Aorta (tissue), 5 donors: ENCODE results near the gene KIAA1210. TPM values are rescaled to one million over a fixed set of nuclear protein-coding genes. Genes with fewer than 3 reads are reported as not detected.

Experiments
- ATAC-seq: fragments of 200-7000 bp; cut with Tn5 transposase; one replicate; pipeline ENCODE4 v1.9.1; 2022; ENCODE audit warnings: moderate library complexity; ENCODE audit not compliant: low FRiP score
- DNase-seq, 2 donors: peaks; one replicate each; pipeline ENCODE4 v3.0.0-alpha.2; 2020
- H3K27ac ChIP-seq, 2 donors: one replicate each; pipeline ENCODE4 v1.5.1; 2013; ENCODE audit warnings: low read length in 2 of 2, mild to moderate bottlenecking in 2 of 2, moderate library complexity in 2 of 2, control low read depth in 1 of 2, inconsistent platforms in 1 of 2, low read depth in 1 of 2
- H3K27me3 ChIP-seq, 2 donors: one replicate each; pipeline ENCODE4 v1.6.1; 2013; ENCODE audit warnings: control low read depth in 1 of 2, low read length in 1 of 2, mild to moderate bottlenecking in 1 of 2, moderate library complexity in 1 of 2; ENCODE audit not compliant: insufficient read depth in 2 of 2, control insufficient read depth in 1 of 2
- H3K36me3 ChIP-seq, 2 donors: one replicate each; pipeline ENCODE4 v1.6.1; 2013; ENCODE audit warnings: control low read depth in 1 of 2, low read length in 1 of 2, mild to moderate bottlenecking in 1 of 2; ENCODE audit not compliant: insufficient read depth in 2 of 2, control insufficient read depth in 1 of 2
- H3K4me1 ChIP-seq, 2 donors: one replicate each; pipeline ENCODE4 v1.6.1; 2013; ENCODE audit warnings: low read length in 2 of 2, control low read depth in 1 of 2, mild to moderate bottlenecking in 1 of 2, moderate library complexity in 1 of 2; ENCODE audit not compliant: insufficient read depth in 2 of 2, control insufficient read depth in 1 of 2
- H3K4me3 ChIP-seq, 2 donors: one replicate each; pipeline ENCODE4 v1.5.1; 2013; ENCODE audit warnings: low read length in 2 of 2, control low read depth in 1 of 2, mild to moderate bottlenecking in 1 of 2
- H3K9me3 ChIP-seq: one replicate; pipeline ENCODE4 v1.6.1; 2013; ENCODE audit warnings: mild to moderate bottlenecking, low read length; ENCODE audit not compliant: control insufficient read depth
- WGBS, 2 donors: extraction: QIAGEN DNeasy Blood & Tissue Kit; methylation state at CpG; one replicate each; pipeline ENCODE4 v1.1.7; 2013; 5-methylcytosine and 5-hydroxymethylcytosine counted together
- intact Hi-C, 2 donors: fragments of 100-400 bp; cut with DNase I; formaldehyde crosslinking; loops; one replicate each; pipeline versions ENCODE4 v1.14.2 to v1.15.0; 2022
- long read RNA-seq, 2 donors: library from polyadenylated mRNA; unstranded; transcript quantifications; one replicate each; pipeline ENCODE4 v2.0.0, GENCODE V29; 2020 to 2021
- polyA plus RNA-seq, 2 donors: library from polyadenylated mRNA; stranded (reverse); fragments of 200-250 nt; gene quantifications; one replicate each; pipeline ENCODE4 v1.2.3, GENCODE V29; 2013
- total RNA-seq, 2 donors: library from RNA; stranded (reverse); fragmentation: NEBNext Ultra II Directional; extraction: Animal tissue kit (Norgen Biotek cat#: 25700); gene quantifications; one replicate each; pipeline ENCODE4 v1.2.1, GENCODE V29; 2021
- donor health status: healthy with polysubstance abuse.
- donor health status: Bipolar disorder and iron deficiency.
- donor health status: DM: no; HTN: no; CAD: no.
- donor health status: DM: no; HTN: no; CAD: no.
- donor health status: DM: yes; HTN: yes; CAD: no.

Gene KIAA1210
- total RNA-seq = not detected
- not detected for polyA plus RNA-seq
- long read RNA-seq, donor 1 = 0 reads
- long read RNA-seq, donor 2 = 0 reads

DNA sequence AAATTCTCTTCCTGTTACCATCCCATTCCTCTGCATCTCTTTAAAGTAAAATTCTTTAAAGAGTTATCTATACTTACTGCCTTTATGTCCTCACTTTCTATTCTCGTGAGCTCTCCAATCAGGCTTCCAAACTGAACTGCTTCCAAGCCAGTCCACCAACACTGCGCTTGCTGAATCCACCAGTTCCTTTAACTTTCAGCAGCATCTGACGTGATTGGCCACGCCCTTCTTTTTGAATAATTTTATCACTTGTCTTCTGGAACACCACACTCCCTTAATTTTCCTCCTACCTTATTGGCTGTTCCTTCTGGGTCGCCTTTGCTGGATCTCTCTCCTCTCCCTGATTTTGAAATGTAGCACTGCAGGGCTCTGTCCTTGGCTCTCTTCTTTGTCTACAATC lies at the start of gene KIAA1210:
Gene KIAA1210, minus strand, starts transcription at position 163 of the 400 bp plus-strand sequence. CDS start 4,170 bp downstream, outside the sequence.
- no peaks in the 10 kb centered on the region for H3K36me3 ChIP-seq
- no peak for DNase-seq
- intact Hi-C loops = no loop called here
- no peak for ATAC-seq
- H3K27ac ChIP-seq = no peak within 1 kb of the TSS
- 37 to 70% methylated on average over 5 of the region's 5 CpGs for WGBS, 2 donors
- H3K4me3 ChIP-seq = no peak within 1 kb of the TSS
- H3K27me3 ChIP-seq = no peaks in the 10 kb centered on the region
- H3K4me1 ChIP-seq = no peaks in the 10 kb centered on the region
- no peaks in the 10 kb centered on the region for H3K9me3 ChIP-seq

DNA sequence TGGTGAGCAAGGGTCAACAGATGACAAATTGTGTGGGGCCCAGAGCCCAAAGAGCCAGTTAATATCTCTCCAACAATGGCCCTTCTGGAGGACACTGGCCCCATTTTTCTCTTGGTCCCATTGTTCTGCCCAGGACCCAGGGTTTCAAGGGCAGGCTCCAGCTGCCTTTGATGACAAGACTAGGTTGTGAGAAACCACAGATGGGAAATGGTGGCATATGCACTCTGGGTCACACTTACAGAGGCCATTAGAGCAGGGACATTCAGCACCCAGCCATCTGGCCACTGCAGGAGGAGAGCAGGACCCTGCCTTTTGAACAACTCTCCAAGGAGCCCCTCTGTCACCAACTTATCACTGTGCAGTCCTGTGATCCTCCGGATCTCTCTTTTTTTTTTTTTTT lies 49.7 kb upstream of the KIAA1210 start:
- intact Hi-C loops = no loop called here
- no peaks in the 10 kb centered on the region for H3K27me3 ChIP-seq
- WGBS, 2 donors = 76 to 91% methylated on average over 1 of the region's 1 CpG
- no peak for DNase-seq
- no peak for ATAC-seq
- no peak overlapping the region for H3K4me3 ChIP-seq
- no peaks in the 10 kb centered on the region for H3K9me3 ChIP-seq
- no peaks in the 10 kb centered on the region for H3K36me3 ChIP-seq
- no peaks in the 10 kb centered on the region for H3K4me1 ChIP-seq
- no peak overlapping the region for H3K27ac ChIP-seq

DNA sequence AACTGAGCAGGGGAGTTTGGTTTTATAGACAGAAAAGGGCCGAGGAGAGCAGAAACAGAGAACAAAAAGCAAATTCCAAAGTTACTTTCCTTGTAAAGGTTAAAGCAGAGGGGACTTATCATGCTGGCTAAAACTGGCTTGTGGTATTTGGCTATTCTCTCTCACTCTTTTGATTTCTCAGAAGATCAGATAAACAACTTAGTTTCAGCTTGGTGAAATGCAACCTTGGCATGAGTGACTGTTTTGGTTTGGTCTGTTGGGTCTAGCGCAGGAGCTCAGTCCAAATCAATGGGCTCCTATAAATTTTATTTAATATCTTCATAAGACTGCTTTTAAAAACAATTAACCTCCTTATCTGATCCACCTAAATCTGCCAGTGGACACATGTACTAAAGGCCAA lies 47.3 kb upstream of the KIAA1210 start:
- no peak for ATAC-seq
- Histone ChIP-seq H3K4me1 (no peaks in the 10 kb centered on the region), H3K9me3 (no peaks in the 10 kb centered on the region), H3K4me3 (no peak overlapping the region), H3K36me3 (no peaks in the 10 kb centered on the region), H3K27ac (no peak overlapping the region), H3K27me3 (no peaks in the 10 kb centered on the region)
- 26 to 29% methylated on average over 2 of the region's 2 CpGs for WGBS, 2 donors
- intact Hi-C loops = no loop called here
- no peak for DNase-seq

DNA sequence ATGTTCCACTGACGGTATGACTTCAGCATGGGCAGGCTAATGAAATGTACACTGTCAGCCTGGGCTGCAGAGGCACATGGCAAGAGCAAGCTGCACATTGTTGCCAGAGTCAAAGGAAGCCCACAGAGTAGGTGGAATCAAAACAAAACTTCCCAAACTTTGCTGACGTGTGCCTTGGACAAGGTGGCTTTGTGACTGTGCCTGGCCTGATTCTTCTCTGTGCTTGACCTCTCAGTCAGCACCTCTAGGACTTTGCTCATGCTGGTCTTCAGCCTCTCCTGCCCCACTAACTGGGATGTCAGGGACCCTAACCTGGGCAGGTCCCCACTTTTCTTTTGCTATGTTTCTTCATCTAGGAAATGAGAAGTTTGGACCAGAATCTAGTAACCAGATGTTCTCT lies 40.5 kb upstream of the KIAA1210 start:
- Histone ChIP-seq H3K4me3 (no peak overlapping the region), H3K4me1 (no peaks in the 10 kb centered on the region), H3K27ac (no peak overlapping the region), H3K27me3 (no peaks in the 10 kb centered on the region), H3K9me3 (no peaks in the 10 kb centered on the region), H3K36me3 (no peaks in the 10 kb centered on the region)
- 16 to 17% methylated on average over 2 of the region's 2 CpGs for WGBS, 2 donors
- intact Hi-C loops = no loop called here
- no peak for DNase-seq
- ATAC-seq = no peak

DNA sequence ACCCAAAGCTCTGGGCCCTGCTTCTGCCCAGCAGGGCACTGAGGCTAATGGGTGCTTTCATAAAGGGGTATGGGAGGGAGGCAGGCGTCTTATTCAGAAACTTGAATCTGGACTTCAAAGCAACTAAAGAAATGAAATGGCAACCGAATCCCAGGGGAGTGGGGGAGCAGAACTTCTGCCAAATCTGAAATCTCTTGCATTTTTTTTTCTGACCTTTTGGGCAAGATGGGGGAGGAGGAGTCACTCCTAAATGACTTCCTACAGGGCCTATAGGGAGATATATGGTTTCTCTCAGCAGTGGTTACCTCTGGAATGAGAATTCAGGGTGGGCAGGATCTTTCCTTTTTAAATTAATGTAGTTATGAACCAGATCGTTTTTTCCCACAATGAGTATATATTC lies 30.6 kb upstream of the KIAA1210 start:
- H3K9me3 ChIP-seq = no peaks in the 10 kb centered on the region
- WGBS, 2 donors = 26 to 44% methylated on average over 3 of the region's 3 CpGs
- no peaks in the 10 kb centered on the region for H3K27me3 ChIP-seq
- H3K4me3 ChIP-seq = no peak overlapping the region
- intact Hi-C loops = no loop called here
- H3K36me3 ChIP-seq = no peaks in the 10 kb centered on the region
- ATAC-seq (no peak), DNase-seq (no peak)
- no peak overlapping the region for H3K27ac ChIP-seq
- H3K4me1 ChIP-seq = no peaks in the 10 kb centered on the region

DNA sequence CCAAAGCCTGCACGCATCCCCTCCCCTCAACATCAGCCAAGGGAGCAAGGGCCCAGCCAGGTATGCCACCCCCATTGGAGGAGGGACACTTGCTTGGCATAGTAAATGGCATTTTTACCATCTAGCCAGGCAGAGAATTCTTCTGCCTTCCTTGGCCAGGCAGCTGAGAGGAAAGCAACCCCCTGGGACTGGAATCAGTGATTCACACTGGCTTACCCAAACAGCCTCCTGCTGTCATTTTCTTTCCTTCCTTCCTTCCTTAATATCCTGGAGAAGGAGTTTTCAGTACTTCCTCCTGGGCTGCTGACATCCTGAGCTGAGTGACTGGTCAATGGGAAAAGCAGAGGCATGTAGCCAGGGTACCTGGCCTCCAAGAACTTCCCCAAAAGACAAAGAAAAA lies 28.6 kb upstream of the KIAA1210 start:
- 82 to 92% methylated on average over 1 of the region's 1 CpG for WGBS, 2 donors

DNA sequence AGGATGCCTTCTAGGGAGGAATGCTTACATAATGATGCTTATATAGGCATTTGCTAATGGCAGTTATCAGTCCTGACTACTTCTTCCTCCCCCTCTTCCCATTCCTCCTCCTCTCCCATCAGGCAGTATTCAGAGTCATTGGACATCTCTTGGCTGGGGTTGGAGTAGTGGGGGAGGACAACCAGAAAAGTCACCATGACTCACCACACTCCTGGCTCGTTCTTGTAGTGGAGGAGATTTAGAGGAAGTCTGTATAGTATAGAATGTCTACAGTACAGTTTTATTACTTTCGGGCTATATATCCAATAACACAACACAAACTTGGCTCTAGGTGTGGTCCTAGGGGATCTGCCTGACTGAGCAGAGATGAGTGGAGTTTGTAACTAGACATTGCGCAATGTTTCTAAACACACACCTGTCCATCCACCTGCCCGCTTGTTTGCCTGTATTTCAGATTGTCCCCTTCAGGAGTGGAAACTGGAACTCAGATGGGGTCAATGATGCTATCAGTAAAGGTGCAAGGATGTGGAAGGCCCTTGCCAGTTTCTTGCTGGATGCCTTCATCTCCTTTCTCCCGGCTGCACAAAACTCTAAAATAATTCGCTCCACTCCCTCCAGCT lies 27.9 kb upstream of the KIAA1210 start:
- ATAC-seq = no peak
- Histone ChIP-seq H3K36me3 (no peaks in the 10 kb centered on the region), H3K4me3 (no peak overlapping the region), H3K4me1 (no peaks in the 10 kb centered on the region), H3K9me3 (no peaks in the 10 kb centered on the region), H3K27ac (no peak overlapping the region), H3K27me3 (no peaks in the 10 kb centered on the region)
- DNase-seq = no peak
- intact Hi-C loops = no loop called here
- WGBS, 2 donors = 60 to 61% methylated on average over 6 of the region's 6 CpGs

More for the DNA sequence above, 28.6 kb upstream of the KIAA1210 start:
- DNase-seq (no peak), ATAC-seq (no peak)
- Histone ChIP-seq H3K27me3 (no peaks in the 10 kb centered on the region), H3K9me3 (no peaks in the 10 kb centered on the region), H3K4me1 (no peaks in the 10 kb centered on the region), H3K36me3 (no peaks in the 10 kb centered on the region), H3K27ac (no peak overlapping the region), H3K4me3 (no peak overlapping the region)
- intact Hi-C loops = no loop called here

DNA sequence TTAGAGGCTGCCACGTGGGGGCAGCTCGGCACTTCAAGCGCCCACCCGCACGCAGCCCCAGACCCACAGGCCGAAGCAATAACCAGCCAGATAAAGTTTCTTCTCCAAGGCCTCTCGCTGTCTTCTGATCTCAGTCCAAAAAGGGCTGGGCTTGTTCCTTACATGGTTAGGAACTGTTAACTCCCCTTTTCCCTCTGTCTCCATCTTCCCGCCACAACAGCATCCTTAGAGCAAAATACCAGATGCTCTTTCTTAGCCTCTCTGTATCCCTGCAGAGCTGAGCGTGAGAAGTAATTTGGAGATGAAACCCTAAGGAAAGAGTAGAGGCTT lies 23.4 kb upstream of the KIAA1210 start:
- no peak for DNase-seq
- no peak overlapping the region for H3K27ac ChIP-seq
- H3K9me3 ChIP-seq = no peaks in the 10 kb centered on the region
- no peaks in the 10 kb centered on the region for H3K4me1 ChIP-seq
- no peaks in the 10 kb centered on the region for H3K27me3 ChIP-seq
- H3K4me3 ChIP-seq = no peak overlapping the region
- 25 to 64% methylated on average over 9 of the region's 9 CpGs for WGBS, 2 donors
- intact Hi-C loops = no loop called here
- ATAC-seq = no peak
- H3K36me3 ChIP-seq = no peaks in the 10 kb centered on the region

DNA sequence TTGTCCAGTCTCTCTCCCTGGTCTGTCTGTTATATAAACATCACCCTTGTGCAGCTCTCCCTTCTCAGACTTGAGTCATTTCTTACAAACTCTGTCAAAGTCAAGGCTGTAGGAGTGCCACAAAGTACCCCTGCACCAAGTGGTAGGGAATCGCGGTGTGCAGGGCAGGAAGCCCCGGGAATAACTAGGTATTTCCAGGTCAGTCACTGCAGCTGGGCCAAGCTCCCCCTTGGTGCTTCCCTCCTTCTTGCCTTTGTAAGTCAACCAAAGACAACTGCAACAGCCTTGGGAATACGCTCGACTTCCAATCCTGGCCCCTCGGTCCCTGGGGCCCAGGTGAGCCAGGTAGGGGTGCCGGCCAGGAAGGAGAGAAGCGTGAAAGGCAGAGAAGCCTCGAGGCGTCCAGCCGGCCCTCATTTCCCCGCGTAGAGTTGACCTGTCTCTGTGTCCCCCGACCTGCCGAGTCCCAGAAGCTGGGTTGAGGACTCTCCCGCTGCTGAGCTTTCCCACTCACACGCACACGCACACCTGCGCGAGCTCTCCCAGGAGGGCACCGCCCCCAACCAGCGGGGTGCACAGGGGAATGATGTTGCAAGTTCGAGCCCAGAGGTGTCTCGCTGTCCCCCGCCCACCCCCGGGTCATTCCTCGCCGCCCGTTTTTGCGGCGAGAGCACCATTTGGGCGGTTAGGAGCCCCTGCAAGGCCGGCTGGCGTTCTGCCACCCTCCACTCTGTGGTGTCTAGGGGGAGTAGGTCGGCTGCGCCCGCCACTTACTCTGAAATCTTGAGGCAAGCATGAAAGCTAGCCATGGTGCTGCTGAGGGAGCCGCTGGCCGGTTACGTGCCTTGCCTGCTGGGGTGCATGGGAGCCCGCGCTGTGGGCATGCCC lies 22.8 kb upstream of the KIAA1210 start:
- DNase-seq (no peak), ATAC-seq (peak; percentile 42)
- H3K36me3 ChIP-seq = no peaks in the 10 kb centered on the region
- H3K27ac ChIP-seq = no peak overlapping the region
- 52 to 60% methylated on average over 41 to 42 of the region's 42 CpGs for WGBS, 2 donors
- H3K27me3 ChIP-seq = no peaks in the 10 kb centered on the region
- H3K9me3 ChIP-seq = no peaks in the 10 kb centered on the region
- intact Hi-C loops = no loop called here
- H3K4me3 ChIP-seq = no peak overlapping the region
- no peaks in the 10 kb centered on the region for H3K4me1 ChIP-seq
